Measurements from ENCODE around the gene LLGL1. TPM values are rescaled to one million over a fixed set of nuclear protein-coding genes. Genes with fewer than 3 reads are reported as not detected.

Gene LLGL1
- total and polyA plus RNA-seq, 10 of the 15 experiments (the other 5 are each of a cell fraction or from before 2014, with no cell fraction given): 0.02 to 9.2 (median 2.5) TPM

GRCh38 chr17:18260332-18261145 lies 35.1 kb downstream of the LLGL1 start, which contains the start of gene MIEF2 (continued):
- TF ChIP-seq YY1 (IDR thresholded peaks at IDR 0.05; ENCODE audit: low read depth, low read length) (no peak), NRF1 (conservative IDR thresholded peaks at IDR 0.05; ENCODE audit: low read depth, low read length) (0 out of 2 replicates have a peak, but pooled peaks have one; percentile 11), GATAD2B (conservative IDR thresholded peaks at IDR 0.05; ENCODE audit: low read depth) (0 out of 2 replicates have a peak, but pooled peaks have one; percentile 53), TCF3 (IDR thresholded peaks at IDR 0.05; ENCODE audit: borderline replicate concordance, insufficient read depth, low read depth, low read length) (0 out of 2 replicates have a peak, but pooled peaks have one; percentile 19), ZZZ3 (IDR thresholded peaks at IDR 0.05; ENCODE audit: control insufficient read depth, insufficient read length, low read depth) (no peak), KAT2A (conservative IDR thresholded peaks at IDR 0.05; ENCODE audit: control insufficient read depth, low read depth, low read length) (no peak), ATF2 (IDR thresholded peaks at IDR 0.05; ENCODE audit: low read length) (no peak), EP300 (IDR thresholded peaks at IDR 0.05; ENCODE audit: borderline replicate concordance in 1 of 2, control insufficient read depth in 1 of 2, low read depth in 2 of 2, low read length in 2 of 2) (no peak), ZNF24 (IDR thresholded peaks at IDR 0.05) (no peak), MYC (IDR thresholded peaks at IDR 0.05; ENCODE audit: insufficient read depth, insufficient read length, insufficient replicate concordance, low read length, severe bottlenecking) (no peak)

Measured in GM12878 (cell line).